Parathyroid adenoma (tissue), 2 donors: Measurements from ENCODE around the gene MARK4.
A peak's percentile ranks its signal among the peaks of the same experiment; 100 is the strongest.

Source experiments
- H2AFZ ChIP-seq: fragments of 300-600 bp; sonication (generic); one replicate; pipeline ENCODE4 v1.7.0; 2017; ENCODE audit warnings: antibody characterized with exemption, mild to moderate bottlenecking
- H3K27ac ChIP-seq: fragments of 300-600 bp; sonication (generic); one replicate; pipeline ENCODE4 v1.7.0; 2017
- H3K27me3 ChIP-seq: fragments of 300-600 bp; sonication (generic); one replicate; pipeline ENCODE4 v1.7.0; 2017; ENCODE audit warnings: low read length; ENCODE audit not compliant: control insufficient read depth, insufficient read depth
- H3K36me3 ChIP-seq: fragments of 300-600 bp; sonication (generic); one replicate; pipeline ENCODE4 v1.7.0; 2017; ENCODE audit warnings: low read length; ENCODE audit not compliant: control insufficient read depth, insufficient read depth
- H3K4me1 ChIP-seq: fragments of 300-600 bp; sonication (generic); one replicate; pipeline ENCODE4 v1.7.0; 2017; ENCODE audit warnings: control low read depth
- H3K4me2 ChIP-seq: fragments of 300-600 bp; sonication (generic); one replicate; pipeline ENCODE4 v1.7.0; 2017; ENCODE audit warnings: low read length
- H3K4me3 ChIP-seq: fragments of 300-600 bp; sonication (generic); one replicate; pipeline ENCODE4 v1.7.0; 2017; ENCODE audit warnings: low read depth, low read length
- H3K79me2 ChIP-seq: fragments of 300-600 bp; sonication (generic); one replicate; pipeline ENCODE4 v1.7.0; 2017; ENCODE audit warnings: control low read depth
- H3K9ac ChIP-seq: fragments of 300-600 bp; sonication (generic); one replicate; pipeline ENCODE4 v1.7.0; 2017; ENCODE audit warnings: mild to moderate bottlenecking
- H3K9me3 ChIP-seq: fragments of 300-600 bp; sonication (generic); one replicate; pipeline ENCODE4 v1.7.0; 2017; ENCODE audit warnings: low read length; ENCODE audit not compliant: control insufficient read depth
- CTCF ChIP-seq: fragments of 300-600 bp; sonication (generic); IDR thresholded peaks from one replicate; pipeline ENCODE4 v1.7.0; 2017; ENCODE audit warnings: antibody characterized with exemption, mild to moderate bottlenecking
- donor health status: primary hyperparathyroidism.

Gene MARK4

GRCh38 chr19:45251452-45252354 lies 632 bp downstream of the MARK4 start:
- Histone ChIP-seq H2AFZ (peak overlapping the region; percentile 66), H3K4me2 (peak overlapping the region; percentile 95), H3K27me3 (no peaks in the 10 kb centered on the region), H3K9me3 (no peaks in the 10 kb centered on the region), H3K36me3 (no peaks in the 10 kb centered on the region), H3K79me2 (peaks cover 42% of the 10 kb centered on the region), H3K4me3 (peak overlapping the region; percentile 76), H3K4me1 (peaks cover 22% of the 10 kb centered on the region), H3K27ac (peak overlapping the region; percentile 32), H3K9ac (peak overlapping the region; percentile 89)
- no peak for TF ChIP-seq CTCF

GRCh38 chr19:45253396-45254027 lies 2.4 kb downstream of the MARK4 start:
- Histone ChIP-seq H3K27ac (no peak overlapping the region), H3K4me3 (no peak overlapping the region), H3K27me3 (no peaks in the 10 kb centered on the region)

GRCh38 chr19:45254044-45254531 lies 3.0 kb downstream of the MARK4 start:
- Histone ChIP-seq H3K4me1 (peaks cover 22% of the 10 kb centered on the region), H3K9ac (no peak overlapping the region)
- TF ChIP-seq CTCF, result no peak

More at GRCh38 chr19:45253396-45254027, 2.4 kb downstream of the MARK4 start:
- H3K4me1 ChIP-seq, result peaks cover 22% of the 10 kb centered on the region
- H3K9me3 ChIP-seq, result no peaks in the 10 kb centered on the region
- no peak for TF ChIP-seq CTCF
- H3K9ac ChIP-seq, result no peak overlapping the region
- no peak overlapping the region for H2AFZ ChIP-seq
- peak overlapping the region; percentile 95 for H3K4me2 ChIP-seq
- no peaks in the 10 kb centered on the region for H3K36me3 ChIP-seq
- peaks cover 42% of the 10 kb centered on the region for H3K79me2 ChIP-seq

GRCh38 chr19:45255611-45256157 lies 4.6 kb downstream of the MARK4 start:
- Histone ChIP-seq H3K9ac (no peak overlapping the region), H3K9me3 (no peaks in the 10 kb centered on the region)
- no peak for TF ChIP-seq CTCF

More at GRCh38 chr19:45254044-45254531, 3.0 kb downstream of the MARK4 start:
- Histone ChIP-seq H3K79me2 (peaks cover 44% of the 10 kb centered on the region), H3K4me3 (peak overlapping the region; percentile 9), H3K27me3 (no peaks in the 10 kb centered on the region), H3K9me3 (no peaks in the 10 kb centered on the region), H3K27ac (no peak overlapping the region), H3K4me2 (peak overlapping the region; percentile 31), H3K36me3 (no peaks in the 10 kb centered on the region), H2AFZ (no peak overlapping the region)

More at GRCh38 chr19:45255611-45256157, 4.6 kb downstream of the MARK4 start:
- H2AFZ ChIP-seq, result no peak overlapping the region
- no peaks in the 10 kb centered on the region for H3K27me3 ChIP-seq
- H3K27ac ChIP-seq, result no peak overlapping the region
- no peak overlapping the region for H3K4me2 ChIP-seq
- no peak overlapping the region for H3K4me3 ChIP-seq
- peaks cover 16% of the 10 kb centered on the region for H3K4me1 ChIP-seq
- no peaks in the 10 kb centered on the region for H3K36me3 ChIP-seq
- peaks cover 43% of the 10 kb centered on the region for H3K79me2 ChIP-seq
